Common myeloid progenitor, CD34-positive (primary cell): Measurements from ENCODE around the gene TMEM51.

Experiments used
- CTCF ChIA-PET: fragments of 350-600 bp; sonication (Branson Sonifier 250); formaldehyde crosslinking; loops from one replicate; lab custom pipeline; 2021; ENCODE audit warnings: antibody characterized with exemption; lab: Charles Lee
- POLR2A ChIA-PET: fragments of 350-600 bp; sonication (Branson Sonifier 250); formaldehyde crosslinking; loops from one replicate; lab custom pipeline; 2021; ENCODE audit warnings: antibody characterized with exemption; lab: Charles Lee
- DNase-seq, 3 donors: peaks; one replicate each; pipeline versions ENCODE4 v3.0.0 to v3.0.0-alpha.2; 2013
- H3K27ac ChIP-seq, 2 experiments: 1 replicate in 1 of 2; 2 replicates in 1 of 2; pipeline ENCODE4 v1.7.0; 2013; ENCODE audit warnings: inconsistent platforms in 2 of 2, low read length in 2 of 2, mild to moderate bottlenecking in 2 of 2, low read depth in 1 of 2, moderate library complexity in 1 of 2; ENCODE audit not compliant: severe bottlenecking in 2 of 2, insufficient read depth in 1 of 2, poor library complexity in 1 of 2
- H3K27me3 ChIP-seq, 5 experiments: replicated peaks in 2 of 5; 1 replicate in 3 of 5; 2 replicates in 2 of 5; pipeline versions ENCODE4 v1.6.1 to v1.7.0; 2013; ENCODE audit warnings: low read length in 4 of 5, mild to moderate bottlenecking in 2 of 5, moderate library complexity in 2 of 5, inconsistent platforms in 1 of 5; ENCODE audit not compliant: insufficient read depth in 5 of 5, control insufficient read depth in 4 of 5
- H3K36me3 ChIP-seq, 4 experiments: 1 replicate in 2 of 4; 2 replicates in 2 of 4; pipeline versions ENCODE4 v1.6.1 to v1.7.0; 2013; ENCODE audit warnings: low read length in 3 of 4, control low read depth in 1 of 4, mild to moderate bottlenecking in 1 of 4; ENCODE audit not compliant: control insufficient read depth in 4 of 4, insufficient read depth in 4 of 4
- H3K4me1 ChIP-seq, 4 experiments: 1 replicate in 3 of 4; 2 replicates in 1 of 4; pipeline versions ENCODE4 v1.6.1 to v1.7.1; 2013; ENCODE audit warnings: low read length in 3 of 4, mild to moderate bottlenecking in 3 of 4, control low read depth in 1 of 4, inconsistent platforms in 1 of 4, moderate library complexity in 1 of 4; ENCODE audit not compliant: control insufficient read depth in 4 of 4, insufficient read depth in 4 of 4; ENCODE audit errors: control extremely low read depth in 1 of 4
- H3K4me3 ChIP-seq, 7 experiments: 1 replicate in 4 of 7; 2 replicates in 3 of 7; pipeline versions ENCODE4 v1.5.1 to v1.7.0; 2013; ENCODE audit warnings: mild to moderate bottlenecking in 7 of 7, low read length in 6 of 7, moderate library complexity in 6 of 7, inconsistent platforms in 2 of 7, low read depth in 2 of 7, control low read depth in 1 of 7; ENCODE audit not compliant: insufficient read depth in 4 of 7, control insufficient read depth in 1 of 7; ENCODE audit errors: extremely low read depth in 1 of 7
- H3K9me3 ChIP-seq, 5 experiments: 1 replicate in 4 of 5; 2 replicates in 1 of 5; pipeline versions ENCODE4 v1.6.1 to v1.7.1; 2013; ENCODE audit warnings: low read length in 4 of 5, mild to moderate bottlenecking in 2 of 5, inconsistent platforms in 1 of 5, low read depth in 1 of 5, moderate library complexity in 1 of 5; ENCODE audit not compliant: control insufficient read depth in 4 of 5, insufficient read depth in 2 of 5; ENCODE audit errors: control extremely low read depth in 1 of 5
- WGBS: methylation state at CpG from one replicate; pipeline ENCODE4 v1.1.5; 2013; ENCODE audit not compliant: insufficient coverage; 5-methylcytosine and 5-hydroxymethylcytosine counted together

TMEM51 gene

GRCh38 chr1:15212954-15213291, 59.4 kb downstream of the TMEM51 start:
- DNase-seq: no peak
- no peak overlapping the region for H3K27ac ChIP-seq
- peaks cover 0 to 4% (median 1%) of the 10 kb centered on the region in 4 experiments for H3K4me1 ChIP-seq
- ChIA-PET POLR2A (no interaction called here), CTCF (interaction anchor here (1.6 kb wide), 1 partner anchor 91 kb away, joined by 3 read pairs; no protein-coding TSS in a partner anchor)
- 100% methylated on average over 3 of the region's 3 CpGs for WGBS
- H3K36me3 ChIP-seq: peaks cover 0 to 2% (median 0%) of the 10 kb centered on the region in 4 experiments
- no peaks in the 10 kb centered on the region for H3K9me3 ChIP-seq
- H3K27me3 ChIP-seq: no peaks in the 10 kb centered on the region
- no peak overlapping the region for H3K4me3 ChIP-seq

- Histone ChIP-seq H3K4me3 (no peak overlapping the region), H3K4me1 (peaks cover 0 to 9% (median 1%) of the 10 kb centered on the region in 4 experiments), H3K27me3 (no peaks in the 10 kb centered on the region), H3K9me3 (no peaks in the 10 kb centered on the region), H3K36me3 (peaks cover 0 to 2% (median 0%) of the 10 kb centered on the region in 4 experiments), H3K27ac (no peak overlapping the region)
- DNase-seq: no peak
- WGBS: 84% methylated on average over 5 of the region's 7 CpGs
- ChIA-PET POLR2A (interaction anchor here (0.7 kb wide), 1 partner anchor 9 kb away, joined by 8 read pairs; no protein-coding TSS in a partner anchor), CTCF (interaction anchor here (1.2 to 1.6 kb wide), 2 partner anchors 11 to 91 kb away, joined by 3 read pairs; no protein-coding TSS in a partner anchor)
These were observed 59.8 kb downstream of the TMEM51 start for GRCh38 chr1:15213341-15213821.

GRCh38 chr1:15214527-15214926, 61.0 kb downstream of the TMEM51 start:
- Histone ChIP-seq H3K27me3 (no peaks in the 10 kb centered on the region), H3K27ac (no peak overlapping the region), H3K4me1 (peaks cover 0 to 10% (median 0%) of the 10 kb centered on the region in 4 experiments), H3K9me3 (peaks cover 0 to 5% (median 0%) of the 10 kb centered on the region in 5 experiments), H3K36me3 (peaks cover 0 to 7% (median 0%) of the 10 kb centered on the region in 4 experiments), H3K4me3 (no peak overlapping the region)
- WGBS: 98% methylated on average over 18 of the region's 19 CpGs
- DNase-seq: no peak
- POLR2A ChIA-PET: interaction anchor here (0.6 kb wide), 1 partner anchor 102 kb away, joined by 4 read pairs; no protein-coding TSS in a partner anchor
- CTCF ChIA-PET: interaction anchor here (1.2 to 1.6 kb wide), 2 partner anchors 10 to 90 kb away, joined by 3 read pairs; no protein-coding TSS in a partner anchor

GRCh38 chr1:15215116-15215515, 61.6 kb downstream of the TMEM51 start:
- Histone ChIP-seq H3K27ac (no peak overlapping the region), H3K36me3 (peaks cover 0 to 10% (median 0%) of the 10 kb centered on the region in 4 experiments), H3K27me3 (no peaks in the 10 kb centered on the region), H3K4me1 (peaks cover 0 to 10% (median 0%) of the 10 kb centered on the region in 4 experiments), H3K9me3 (peaks cover 0 to 5% (median 0%) of the 10 kb centered on the region in 5 experiments), H3K4me3 (no peak overlapping the region)
- 96% methylated on average over 21 of the region's 23 CpGs for WGBS
- no peak for DNase-seq
- ChIA-PET POLR2A (interaction anchor here (0.6 kb wide), 1 partner anchor 103 kb away, joined by 4 read pairs; no protein-coding TSS in a partner anchor), CTCF (no interaction called here)

- no peak overlapping the region for H3K4me3 ChIP-seq
- H3K27ac ChIP-seq: no peak overlapping the region
- POLR2A ChIA-PET: no interaction called here
- peaks cover 0 to 5% (median 0%) of the 10 kb centered on the region in 5 experiments for H3K9me3 ChIP-seq
- H3K27me3 ChIP-seq: no peaks in the 10 kb centered on the region
- peaks cover 0 to 10% (median 0%) of the 10 kb centered on the region in 4 experiments for H3K4me1 ChIP-seq
- H3K36me3 ChIP-seq: peaks cover 0 to 10% (median under 1%) of the 10 kb centered on the region in 4 experiments
- WGBS: no CpG with 5 or more reads among the region's 1 CpG
- no peak for DNase-seq
- CTCF ChIA-PET: interaction anchor here (1.3 kb wide), 1 partner anchor 54 kb away, joined by 5 read pairs; no protein-coding TSS in a partner anchor
These were observed 64.1 kb downstream of the TMEM51 start for GRCh38 chr1:15217654-15218053.

- 66% methylated on average over 6 of the region's 6 CpGs for WGBS
- Histone ChIP-seq H3K36me3 (peaks cover 0 to 10% (median under 1%) of the 10 kb centered on the region in 4 experiments), H3K9me3 (peaks cover 0 to 5% (median 0%) of the 10 kb centered on the region in 5 experiments), H3K27ac (no peak overlapping the region), H3K4me1 (peaks cover 0 to 9% (median 1%) of the 10 kb centered on the region in 4 experiments), H3K27me3 (no peaks in the 10 kb centered on the region), H3K4me3 (no peak overlapping the region)
- CTCF ChIA-PET: interaction anchor here (1.3 to 1.4 kb wide), 2 partner anchors 13 to 53 kb away, joined by 4 to 5 read pairs; no protein-coding TSS in a partner anchor
- peak; percentile 38 to 71 (median 55) for DNase-seq
- POLR2A ChIA-PET: no interaction called here
These were observed 65.0 kb downstream of the TMEM51 start for GRCh38 chr1:15218287-15219279.
